B cell (primary cell): Measurements from ENCODE around the gene CFAP54. TPM values are rescaled to one million over a fixed set of nuclear protein-coding genes. Genes with fewer than 3 reads are reported as not detected.

Source experiments
- ATAC-seq: fragments of 200-7000 bp; cut with Tn5 transposase; one replicate; pipeline ENCODE4 v1.10.0; 2021; ENCODE audit warnings: low read depth, mild to moderate bottlenecking, moderate number of reproducible peaks, moderate library complexity
- CTCF ChIA-PET: fragments of 350-600 bp; sonication (Branson Sonifier 250); formaldehyde crosslinking; loops from one replicate; lab custom pipeline; 2021; ENCODE audit warnings: antibody characterized with exemption, inconsistent platforms; lab: Charles Lee
- POLR2A ChIA-PET: fragments of 350-600 bp; sonication (Branson Sonifier 250); formaldehyde crosslinking; loops from one replicate; lab custom pipeline; 2021; ENCODE audit warnings: antibody characterized with exemption; lab: Charles Lee
- DNase-seq: peaks from one replicate; pipeline ENCODE4 v3.0.0; 2013
- H2AFZ ChIP-seq: 2 replicates; pipeline ENCODE4 v1.6.1; 2012; ENCODE audit warnings: mild to moderate bottlenecking, low read depth, low read length; ENCODE audit not compliant: insufficient read depth, poor library complexity, severe bottlenecking
- H3K27ac ChIP-seq, 2 donors: 1 replicate in 1 of 2; 2 replicates in 1 of 2; pipeline ENCODE4 v1.5.1; 2012 to 2013; ENCODE audit warnings: low read length in 2 of 2, mild to moderate bottlenecking in 2 of 2, moderate library complexity in 1 of 2
- H3K27me3 ChIP-seq, 4 experiments: fragments of 200-600 bp in 1 of 4; sonication (generic) in 1 of 4; replicated peaks in 1 of 4; 1 replicate in 2 of 4; 2 replicates in 2 of 4; pipeline versions ENCODE4 v1.6.1 to v1.7.0; 2013 to 2016; ENCODE audit warnings: low read length in 3 of 4, mild to moderate bottlenecking in 2 of 4, mixed read lengths in 1 of 4, moderate library complexity in 1 of 4; ENCODE audit not compliant: insufficient read depth in 4 of 4, control insufficient read depth in 3 of 4; ENCODE audit errors: control extremely low read depth in 1 of 4
- H3K36me3 ChIP-seq, 2 experiments: replicated peaks in 1 of 2; 1 replicate in 1 of 2; 2 replicates in 1 of 2; pipeline versions ENCODE4 v1.6.1 to v1.7.1; 2013; ENCODE audit warnings: low read length in 1 of 2; ENCODE audit not compliant: insufficient read depth in 2 of 2, control insufficient read depth in 1 of 2; ENCODE audit errors: control extremely low read depth in 1 of 2, extremely low read depth in 1 of 2
- H3K4me1 ChIP-seq, 2 donors: fragments of 200-600 bp in 1 of 2; sonication (generic) in 1 of 2; 1 replicate in 1 of 2; 2 replicates in 1 of 2; pipeline versions ENCODE4 v1.5.1 to v1.6.1; 2013 to 2017; ENCODE audit warnings: low read length in 2 of 2; ENCODE audit not compliant: control insufficient read depth in 2 of 2, insufficient read depth in 2 of 2
- H3K4me2 ChIP-seq: replicated peaks from 2 replicates; pipeline ENCODE3; 2012; ENCODE audit warnings: mild to moderate bottlenecking, low read depth, low read length; ENCODE audit not compliant: poor library complexity, severe bottlenecking
- H3K4me3 ChIP-seq, 5 experiments: fragments of 200-600 bp in 1 of 5; sonication (generic) in 1 of 5; 1 replicate in 3 of 5; 2 replicates in 2 of 5; pipeline versions ENCODE4 v1.5.1 to v1.7.0; 2011 to 2016; ENCODE audit warnings: low read length in 4 of 5, mild to moderate bottlenecking in 4 of 5, low read depth in 2 of 5, control low read depth in 1 of 5, moderate library complexity in 1 of 5; ENCODE audit not compliant: insufficient read depth in 1 of 5; ENCODE audit errors: control extremely low read depth in 1 of 5, extremely low read depth in 1 of 5
- H3K79me2 ChIP-seq: fragments of 200-600 bp; sonication (generic); one replicate; pipeline ENCODE4 v1.6.0; 2016; ENCODE audit warnings: low read length; ENCODE audit not compliant: control insufficient read depth, insufficient read depth
- H3K9ac ChIP-seq: fragments of 200-600 bp; sonication (generic); 2 replicates; pipeline ENCODE4 v1.6.1; 2017; ENCODE audit warnings: mild to moderate bottlenecking, low read length, moderate library complexity
- H3K9me3 ChIP-seq, 3 donors: one replicate each; pipeline versions ENCODE4 v1.6.1 to v1.7.1; 2013; ENCODE audit warnings: low read length in 2 of 3; ENCODE audit not compliant: control insufficient read depth in 2 of 3, insufficient read depth in 1 of 3; ENCODE audit errors: control extremely low read depth in 1 of 3
- H4K20me1 ChIP-seq: 2 replicates; pipeline ENCODE4 v1.6.0; 2012; ENCODE audit warnings: mild to moderate bottlenecking, low read length; ENCODE audit not compliant: insufficient read depth, control insufficient read depth, poor library complexity, severe bottlenecking
- H3K27ac Mint-ChIP-seq: one replicate; pipeline ENCODE4 v1.8.0; 2021; ENCODE audit warnings: mixed read lengths
- H3K27me3 Mint-ChIP-seq: one replicate; pipeline ENCODE4 v1.8.0; 2021; ENCODE audit warnings: mixed read lengths
- H3K4me1 Mint-ChIP-seq: one replicate; pipeline ENCODE4 v1.8.0; 2021; ENCODE audit warnings: mixed read lengths
- H3K4me3 Mint-ChIP-seq: one replicate; pipeline ENCODE4 v1.8.0; 2021; ENCODE audit warnings: mixed read lengths
- H3K9me3 Mint-ChIP-seq: one replicate; pipeline ENCODE4 v1.8.0; 2022; ENCODE audit warnings: mixed read lengths; ENCODE audit not compliant: insufficient read depth
- CTCF ChIP-seq: fragments of 200-600 bp; IDR thresholded peaks from one replicate; pipeline ENCODE4 v1.8.0; 2022; ENCODE audit warnings: antibody characterized with exemption, mild to moderate bottlenecking
- EZH2 ChIP-seq: IDR thresholded peaks from 2 replicates; pipeline ENCODE4 v1.6.1; 2012; ENCODE audit warnings: borderline replicate concordance, low read depth, mild to moderate bottlenecking, moderate library complexity, low read length; ENCODE audit not compliant: insufficient read depth, poor library complexity, severe bottlenecking
- WGBS: methylation state at CpG from one replicate; pipeline ENCODE4 v1.1.5; 2013; ENCODE audit warnings: missing lambda C conversion rate; ENCODE audit not compliant: insufficient coverage; 5-methylcytosine and 5-hydroxymethylcytosine counted together
- intact Hi-C: fragments of 100-400 bp; cut with micrococcal nuclease; formaldehyde crosslinking; loops from one replicate; pipeline ENCODE4 v1.10.0; 2022
- polyA plus RNA-seq: library from polyadenylated mRNA; depleted of rRNA; stranded (reverse); fragments of >200 nt; gene quantifications from 2 replicates; pipeline ENCODE4 v1.2.3, GENCODE V29; 2012
- total RNA-seq, 2 donors: library from RNA; stranded (reverse); fragments of 120-200 nt in 1 of 2; gene quantifications; 1 replicate in 1 of 2; 2 replicates in 1 of 2; pipeline versions ENCODE4 v1.2.3 to v1.2.4, GENCODE V29; 2013 to 2022

CFAP54 gene
- total and polyA plus RNA-seq, 2 donors (not counting 1 experiment from before 2014, with no cell fraction given): 0.12 to 0.76 TPM

GRCh38 chr12:96466939-96467751, 22.2 kb upstream of the CFAP54 start:
- intact Hi-C loops: no loop called here
- H2AFZ ChIP-seq: no peak overlapping the region

More at GRCh38 chr12:96466939-96467751, 22.2 kb upstream of the CFAP54 start:
- H3K36me3 ChIP-seq: no peaks in the 10 kb centered on the region
- POLR2A ChIA-PET: no interaction called here
- H3K4me3 ChIP-seq: no peak overlapping the region
- DNase-seq: no peak
- Mint-ChIP-seq H3K9me3 (no peaks in the 10 kb centered on the region), H3K4me1 (no peaks in the 10 kb centered on the region), H3K27me3 (peaks cover 4% of the 10 kb centered on the region), H3K4me3 (no peak overlapping the region), H3K27ac (no peak overlapping the region)
- H3K9ac ChIP-seq: no peak overlapping the region
- H3K27ac ChIP-seq: no peak overlapping the region
- H3K27me3 ChIP-seq: no peaks in the 10 kb centered on the region
- CTCF ChIA-PET: no interaction called here
- H3K4me1 ChIP-seq: no peaks in the 10 kb centered on the region
- no peak overlapping the region for H3K4me2 ChIP-seq
- no peak for TF ChIP-seq CTCF
- TF ChIP-seq EZH2: no peak
- 100% methylated on average over 1 of the region's 3 CpGs for WGBS
- H3K79me2 ChIP-seq: no peaks in the 10 kb centered on the region
- no peaks in the 10 kb centered on the region for H4K20me1 ChIP-seq
- no peak for ATAC-seq
- H3K9me3 ChIP-seq: peaks cover 2 to 3% (median 3%) of the 10 kb centered on the region in 3 donors
